Activated CD4-positive, alpha-beta T cell treated with anti-CD3 and anti-CD28 coated beads, Interleukin-2, amount 50 U/mL, for 48 hours (primary cell): ENCODE data around the gene COBL.

ENCODE experiments used
- DNase-seq, 2 experiments: peaks; one replicate each; pipeline ENCODE4 v3.0.0-alpha.2; 2020

COBL gene

GRCh38 chr7:51275532-51275931 is 41.1 kb downstream of the COBL start:
- DNase-seq = no peak

GRCh38 chr7:51274955-51275354 is 41.7 kb downstream of the COBL start:
- DNase-seq = no peak

- DNase-seq = no peak
These were observed 42.6 kb downstream of the COBL start for GRCh38 chr7:51274001-51274400.

- no peak for DNase-seq
These were observed 43.2 kb downstream of the COBL start for GRCh38 chr7:51273360-51273759.

- DNase-seq = no peak
These were observed 45.6 kb downstream of the COBL start for GRCh38 chr7:51270965-51271364.

GRCh38 chr7:51269911-51270310 is 46.7 kb downstream of the COBL start:
- no peak for DNase-seq

- DNase-seq = no peak
These were observed 47.3 kb downstream of the COBL start for GRCh38 chr7:51269321-51269720.

GRCh38 chr7:51268859-51269258 is 47.8 kb downstream of the COBL start:
- no peak for DNase-seq

GRCh38 chr7:51267169-51267568 is 49.4 kb downstream of the COBL start:
- DNase-seq = no peak

GRCh38 chr7:51265066-51265907 is 51.3 kb downstream of the COBL start:
- DNase-seq = no peak

- no peak for DNase-seq
These were observed 52.8 kb downstream of the COBL start for GRCh38 chr7:51263631-51264484.

- DNase-seq = no peak
These were observed 53.6 kb downstream of the COBL start for GRCh38 chr7:51262796-51263531.

GRCh38 chr7:51261950-51262795 is 54.4 kb downstream of the COBL start:
- no peak for DNase-seq

- no peak for DNase-seq
These were observed 55.3 kb downstream of the COBL start for GRCh38 chr7:51261117-51261835.

GRCh38 chr7:51260516-51260915 is 56.1 kb downstream of the COBL start:
- DNase-seq = no peak

- no peak for DNase-seq
These were observed 56.8 kb downstream of the COBL start for GRCh38 chr7:51259766-51260165.

GRCh38 chr7:51256916-51257315 is 59.7 kb downstream of the COBL start:
- DNase-seq = no peak

GRCh38 chr7:51256209-51256781 is 60.3 kb downstream of the COBL start:
- no peak for DNase-seq

- DNase-seq = no peak
These were observed 60.9 kb downstream of the COBL start for GRCh38 chr7:51255536-51256208.

- no peak for DNase-seq
These were observed 61.6 kb downstream of the COBL start for GRCh38 chr7:51255036-51255435.

- DNase-seq = no peak
These were observed 63.5 kb downstream of the COBL start for GRCh38 chr7:51253157-51253556.
